ENCODE measurements around the gene LAMB1. TPM values are rescaled to one million over a fixed set of nuclear protein-coding genes. Genes with fewer than 3 reads are reported as not detected.

The LAMB1 gene
- total RNA-seq, 4 donors from 2014 or later = 76.7 to 216 (median 84.6) TPM

DNA sequence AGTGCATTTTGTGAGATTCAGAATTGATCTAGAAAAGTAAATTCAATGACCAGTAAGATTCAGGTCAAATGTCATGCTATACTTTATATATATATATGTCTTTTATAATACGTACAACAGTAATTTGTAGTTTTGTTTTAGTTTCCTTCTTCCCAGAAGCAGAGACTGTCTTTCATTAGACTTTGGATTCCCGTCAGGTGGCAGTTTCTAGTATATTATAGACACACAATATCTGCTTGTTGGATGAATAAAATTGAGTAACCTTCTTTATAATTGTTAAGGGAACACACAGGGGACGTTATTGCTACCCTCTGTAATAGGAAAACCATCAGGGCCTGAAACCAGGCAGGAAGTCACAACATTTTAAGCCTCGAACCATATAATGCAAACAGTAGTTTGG lies 5.3 kb upstream of the LAMB1 start:
- no peaks in the 10 kb centered on the region for H3K9me3 ChIP-seq
- no peak for DNase-seq (ENCODE audit: low spot score in 2 of 2)
- 87% methylated on average over 4 of the region's 4 CpGs for WGBS

DNA sequence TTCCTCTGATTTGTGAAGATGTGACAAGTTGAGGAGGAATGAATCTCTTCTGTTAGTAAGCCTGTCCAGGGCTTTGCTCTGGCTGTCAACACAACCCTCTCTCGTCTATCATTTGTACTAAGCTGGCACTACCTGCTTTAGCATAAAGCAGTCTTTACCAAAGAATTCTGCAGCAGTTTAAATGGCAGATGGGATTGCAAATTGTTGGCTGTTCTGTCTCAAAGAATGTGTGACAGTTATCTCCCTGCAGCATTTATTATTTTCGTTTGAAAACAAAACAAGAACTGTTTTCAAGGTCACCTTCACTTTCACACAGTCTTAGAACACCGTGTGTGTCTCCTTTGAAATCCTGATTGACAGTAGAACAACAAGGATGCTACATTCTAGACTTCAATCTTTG lies 4.8 kb upstream of the LAMB1 start:
- H3K27ac ChIP-seq = no peak overlapping the region
- H3K4me1 ChIP-seq = peaks cover 20% of the 10 kb centered on the region
- H3K27me3 ChIP-seq = peaks cover 10% of the 10 kb centered on the region
- no peak overlapping the region for H3K4me3 ChIP-seq
- TF ChIP-seq, protein P1, sequence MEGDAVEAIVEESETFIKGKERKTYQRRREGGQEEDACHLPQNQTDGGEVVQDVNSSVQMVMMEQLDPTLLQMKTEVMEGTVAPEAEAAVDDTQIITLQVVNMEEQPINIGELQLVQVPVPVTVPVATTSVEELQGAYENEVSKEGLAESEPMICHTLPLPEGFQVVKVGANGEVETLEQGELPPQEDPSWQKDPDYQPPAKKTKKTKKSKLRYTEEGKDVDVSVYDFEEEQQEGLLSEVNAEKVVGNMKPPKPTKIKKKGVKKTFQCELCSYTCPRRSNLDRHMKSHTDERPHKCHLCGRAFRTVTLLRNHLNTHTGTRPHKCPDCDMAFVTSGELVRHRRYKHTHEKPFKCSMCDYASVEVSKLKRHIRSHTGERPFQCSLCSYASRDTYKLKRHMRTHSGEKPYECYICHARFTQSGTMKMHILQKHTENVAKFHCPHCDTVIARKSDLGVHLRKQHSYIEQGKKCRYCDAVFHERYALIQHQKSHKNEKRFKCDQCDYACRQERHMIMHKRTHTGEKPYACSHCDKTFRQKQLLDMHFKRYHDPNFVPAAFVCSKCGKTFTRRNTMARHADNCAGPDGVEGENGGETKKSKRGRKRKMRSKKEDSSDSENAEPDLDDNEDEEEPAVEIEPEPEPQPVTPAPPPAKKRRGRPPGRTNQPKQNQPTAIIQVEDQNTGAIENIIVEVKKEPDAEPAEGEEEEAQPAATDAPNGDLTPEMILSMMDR (IDR thresholded peaks at IDR 0.05) = no peak
- no peaks in the 10 kb centered on the region for H3K9me3 ChIP-seq
- no peak for DNase-seq (ENCODE audit: low spot score in 2 of 2)
- 58% methylated on average over 3 of the region's 3 CpGs for WGBS
- H3K36me3 ChIP-seq = no peaks in the 10 kb centered on the region

More for the DNA sequence above, 5.3 kb upstream of the LAMB1 start:
- H3K27me3 ChIP-seq = peaks cover 5% of the 10 kb centered on the region
- peaks cover 16% of the 10 kb centered on the region for H3K4me1 ChIP-seq
- H3K4me3 ChIP-seq = no peak overlapping the region
- H3K27ac ChIP-seq = no peak overlapping the region
- TF ChIP-seq EP300 (IDR thresholded peaks at IDR 0.05) (no peak), POLR2A (IDR thresholded peaks at IDR 0.05) (no peak), POLR2AphosphoS5 (IDR thresholded peaks at IDR 0.05) (no peak)
- TF ChIP-seq, protein P1 (IDR thresholded peaks at IDR 0.05) = no peak
- no peaks in the 10 kb centered on the region for H3K36me3 ChIP-seq

DNA sequence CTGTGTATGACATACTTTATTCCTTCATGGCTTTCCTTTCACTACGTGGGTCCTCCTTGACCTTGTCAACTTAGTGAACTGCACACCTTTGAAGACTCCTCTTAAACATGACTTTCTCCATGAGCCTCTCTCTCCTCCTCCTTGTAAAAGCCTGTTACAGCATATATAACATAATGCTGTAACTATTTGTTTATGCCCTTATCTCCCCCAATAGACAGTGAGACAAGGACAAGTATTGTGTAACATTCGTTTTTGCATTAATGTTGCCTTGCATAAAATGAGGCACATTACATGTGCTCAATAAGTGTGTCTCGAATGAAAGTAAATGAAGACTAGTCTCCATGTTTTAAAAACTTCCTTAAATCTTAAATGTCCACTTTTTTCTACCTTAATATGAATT lies 4.3 kb upstream of the LAMB1 start:
- H3K4me3 ChIP-seq = no peak overlapping the region
- no peaks in the 10 kb centered on the region for H3K9me3 ChIP-seq
- WGBS = 80% methylated on average over 3 of the region's 3 CpGs
- no peak for TF ChIP-seq POLR2A (IDR thresholded peaks at IDR 0.05)
- no peak for TF ChIP-seq EP300 (IDR thresholded peaks at IDR 0.05)
- no peak for TF ChIP-seq POLR2AphosphoS5 (IDR thresholded peaks at IDR 0.05)
- TF ChIP-seq, protein P1 (IDR thresholded peaks at IDR 0.05) = no peak
- H3K36me3 ChIP-seq = no peaks in the 10 kb centered on the region
- no peak for DNase-seq (ENCODE audit: low spot score in 2 of 2)
- H3K27ac ChIP-seq = no peak overlapping the region
- H3K27me3 ChIP-seq = peaks cover 10% of the 10 kb centered on the region
- H3K4me1 ChIP-seq = peaks cover 25% of the 10 kb centered on the region

DNA sequence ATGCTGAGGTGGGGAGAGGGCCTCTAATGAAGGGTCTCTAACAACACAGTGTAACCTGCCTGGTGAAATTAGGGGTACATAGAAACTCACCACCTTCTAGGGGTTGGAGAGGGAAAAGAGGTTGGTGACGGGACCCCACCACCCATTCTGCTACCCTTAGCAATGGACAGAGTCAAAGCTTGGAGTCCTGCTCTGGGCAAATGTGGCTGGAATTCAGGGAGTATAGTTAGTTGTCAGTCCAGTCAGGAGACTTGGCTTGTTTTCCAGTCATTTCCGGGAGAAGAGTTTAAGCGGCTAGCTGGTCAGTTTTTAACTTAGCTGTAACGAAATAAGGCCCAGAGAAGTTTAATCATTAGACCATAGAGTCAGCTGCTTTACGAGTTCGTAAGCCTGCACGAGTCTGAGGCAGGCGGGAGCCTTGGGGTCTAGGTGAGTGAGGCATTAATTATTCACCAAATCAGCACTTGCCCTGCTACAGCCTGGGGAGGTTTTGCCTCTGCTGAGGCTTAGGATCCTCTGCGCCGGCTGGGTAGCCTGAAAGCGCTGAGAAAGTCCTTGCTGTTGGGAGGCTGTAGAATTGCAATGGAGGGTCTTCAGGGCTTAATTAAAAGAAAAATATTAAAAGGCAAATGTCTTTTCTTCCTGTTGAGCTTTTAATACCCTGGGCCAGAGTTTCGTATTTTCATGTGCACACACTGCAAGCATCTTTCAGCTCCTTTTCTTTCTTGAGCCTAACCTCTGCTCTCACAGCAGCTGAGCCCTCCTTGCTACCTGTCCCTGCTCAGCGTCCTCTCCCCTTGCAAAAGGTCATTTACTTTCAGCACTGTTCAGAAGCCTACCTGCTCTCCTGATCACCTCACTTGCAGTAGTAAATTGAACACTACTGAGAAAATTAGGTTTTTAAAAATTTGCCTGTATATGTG lies 1.5 kb upstream of the LAMB1 start:
- no peak for TF ChIP-seq POLR2A (IDR thresholded peaks at IDR 0.05)
- TF ChIP-seq, protein P1 (IDR thresholded peaks at IDR 0.05) = no peak
- no peak for TF ChIP-seq EP300 (IDR thresholded peaks at IDR 0.05)
- TF ChIP-seq POLR2AphosphoS5 (IDR thresholded peaks at IDR 0.05) = no peak
- WGBS = 59% methylated on average over 13 of the region's 13 CpGs
- Histone ChIP-seq H3K9me3 (no peaks in the 10 kb centered on the region), H3K27ac (no peak overlapping the region), H3K27me3 (peaks cover 10% of the 10 kb centered on the region), H3K4me3 (no peak overlapping the region), H3K4me1 (peaks cover 39% of the 10 kb centered on the region), H3K36me3 (no peaks in the 10 kb centered on the region)
- DNase-seq (ENCODE audit: low spot score in 2 of 2) = no peak

DNA sequence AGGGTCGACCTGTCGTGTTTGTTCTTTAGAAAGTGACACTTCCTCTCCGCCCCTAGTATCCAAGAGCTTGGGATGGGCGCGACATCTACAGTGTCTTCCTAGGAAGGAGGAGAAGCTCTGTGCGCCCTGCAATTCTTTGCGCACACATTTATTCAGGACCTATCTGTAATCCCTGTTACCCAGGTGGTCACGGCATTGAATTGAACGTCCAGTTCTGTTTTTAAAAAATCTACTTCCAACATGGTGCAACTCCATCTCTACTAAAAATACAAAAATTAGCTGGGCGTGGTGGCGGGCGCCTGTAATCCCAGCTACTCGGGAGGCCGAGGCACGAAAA lies 606 bp upstream of the LAMB1 start:
- Histone ChIP-seq H3K27ac (no peak overlapping the region), H3K4me3 (peak overlapping the region; percentile 83), H3K9me3 (no peaks in the 10 kb centered on the region), H3K36me3 (no peaks in the 10 kb centered on the region), H3K4me1 (peaks cover 39% of the 10 kb centered on the region), H3K27me3 (peaks cover 10% of the 10 kb centered on the region)
- 67% methylated on average over 15 of the region's 15 CpGs for WGBS
- DNase-seq (ENCODE audit: low spot score in 2 of 2) = no peak
- TF ChIP-seq, protein P1 (IDR thresholded peaks at IDR 0.05) = no peak
- TF ChIP-seq POLR2A (IDR thresholded peaks at IDR 0.05) = no peak
- no peak for TF ChIP-seq POLR2AphosphoS5 (IDR thresholded peaks at IDR 0.05)
- no peak for TF ChIP-seq EP300 (IDR thresholded peaks at IDR 0.05)

Measured in suprapubic skin (tissue), 4 donors.